ENCODE results near the gene EPM2AIP1.
"Not testable (repeated sequence)": the region's sequence is repeated elsewhere in the genome, so short reads cannot be mapped to it uniquely, and the experiment has no call there.

The EPM2AIP1 gene

DNA sequence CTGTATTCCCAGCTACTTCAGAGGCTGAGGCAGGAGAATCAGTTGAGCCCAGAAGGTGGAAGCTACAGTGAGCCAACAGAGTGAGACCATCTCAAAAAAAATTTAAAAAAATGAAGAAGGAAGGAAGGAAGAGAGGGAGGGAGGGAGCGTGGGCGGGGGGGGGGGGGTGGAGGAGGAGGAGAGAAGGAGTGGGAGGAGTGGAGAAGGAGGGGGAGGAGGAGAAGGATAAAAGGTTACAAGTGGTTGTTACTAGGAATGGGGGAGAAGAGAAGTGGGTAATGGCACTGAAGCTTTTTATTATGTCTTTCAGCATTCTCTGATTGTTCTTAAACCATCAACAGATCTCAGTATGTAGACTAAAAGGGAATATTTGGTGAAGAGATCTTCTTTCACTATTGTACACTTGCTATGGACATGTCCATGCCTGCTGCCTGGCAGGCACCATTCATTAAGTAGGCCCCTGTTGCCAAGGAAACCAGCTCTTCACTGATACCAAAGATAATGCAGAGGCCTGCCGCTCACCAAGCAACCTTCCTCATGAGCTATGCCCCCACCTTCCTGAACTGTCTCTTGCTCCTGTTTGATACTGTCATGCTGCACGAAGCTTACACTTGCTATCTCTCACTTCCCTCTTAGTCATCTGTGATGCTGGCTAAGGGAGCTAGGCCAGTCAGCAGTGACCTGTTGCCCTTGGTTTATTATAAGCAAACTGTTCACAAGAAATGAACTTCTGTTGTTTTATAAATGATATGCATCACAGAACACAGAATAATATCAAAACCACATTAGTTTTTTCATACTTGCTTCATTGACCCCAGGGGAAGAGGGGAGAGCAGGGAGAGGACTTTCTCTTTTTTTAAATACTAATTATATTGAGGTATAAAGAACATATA lies 23.1 kb downstream of the EPM2AIP1 start:
- H3K4me1 ChIP-seq (ENCODE audit: control insufficient read depth, insufficient read depth, low read length): peaks cover 2% of the 10 kb centered on the region; the same call in 1 of the 2 replicates
- H3K4me3 ChIP-seq (ENCODE audit: low read length): no peak overlapping the region
- H3K9me3 ChIP-seq (ENCODE audit: control insufficient read depth, insufficient read depth, low read length): no peaks in the 10 kb centered on the region
- H3K27ac ChIP-seq (ENCODE audit: low read length): no peak overlapping the region
- H3K36me3 ChIP-seq (ENCODE audit: control insufficient read depth, insufficient read depth, low read length): no peaks in the 10 kb centered on the region
- WGBS (ENCODE audit: insufficient coverage, insufficient read length): no CpG with 5 or more reads among the region's 4 CpGs
- DNase-seq (ENCODE audit: low read depth, low spot score): peak; percentile 29
- no peaks in the 10 kb centered on the region for H3K27me3 ChIP-seq (ENCODE audit: control insufficient read depth, insufficient read depth, low read length)

DNA sequence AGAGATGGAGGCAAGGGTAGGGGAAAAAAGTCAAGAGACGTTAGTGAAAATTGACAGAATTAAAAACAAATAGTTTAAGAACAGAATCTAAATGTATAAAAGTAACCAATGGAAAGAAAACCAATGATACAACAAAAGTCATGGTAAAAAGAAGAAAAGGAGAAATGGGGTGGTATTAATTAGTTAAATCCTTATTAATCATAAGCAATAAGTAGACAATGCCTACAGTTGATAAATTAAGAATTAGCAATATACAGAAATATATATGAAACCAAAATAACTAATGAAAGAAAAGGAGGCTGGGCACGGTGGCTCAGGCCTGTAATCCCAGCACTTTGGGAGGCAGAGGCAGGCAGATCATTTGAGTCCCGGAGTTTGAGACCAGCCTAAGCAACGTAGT lies 23.8 kb downstream of the EPM2AIP1 start:
- Histone ChIP-seq H3K4me1 (ENCODE audit: control insufficient read depth, insufficient read depth, low read length) (peaks cover 2% of the 10 kb centered on the region; the same call in 1 of the 2 replicates), H3K36me3 (ENCODE audit: control insufficient read depth, insufficient read depth, low read length) (no peaks in the 10 kb centered on the region), H3K27me3 (ENCODE audit: control insufficient read depth, insufficient read depth, low read length) (no peaks in the 10 kb centered on the region), H3K9me3 (ENCODE audit: control insufficient read depth, insufficient read depth, low read length) (no peaks in the 10 kb centered on the region), H3K27ac (ENCODE audit: low read length) (no peak overlapping the region), H3K4me3 (ENCODE audit: low read length) (no peak overlapping the region)
- no CpG with 5 or more reads among the region's 4 CpGs for WGBS (ENCODE audit: insufficient coverage, insufficient read length)
- no peak for DNase-seq (ENCODE audit: low read depth, low spot score)

DNA sequence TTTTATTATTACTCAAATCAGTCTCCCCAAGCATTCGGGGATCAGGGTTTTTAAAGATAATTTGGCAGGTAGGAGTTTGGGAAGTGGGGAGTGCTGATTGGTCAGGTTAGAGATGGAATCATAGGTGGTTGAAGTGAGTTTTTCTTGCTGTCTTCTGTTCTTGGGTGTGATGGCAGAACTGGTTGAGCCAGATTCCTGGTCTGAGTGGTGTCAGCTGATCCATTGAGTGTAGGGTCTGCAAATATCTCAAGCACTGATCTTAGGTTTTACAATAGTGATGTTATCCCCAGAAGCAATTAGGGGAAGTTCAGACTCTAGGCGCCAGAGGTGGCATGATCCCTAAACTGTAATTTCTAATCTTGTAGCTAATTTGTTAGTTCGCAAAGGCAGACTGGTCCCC lies 27.5 kb downstream of the EPM2AIP1 start:
- Histone ChIP-seq H3K9me3 (ENCODE audit: control insufficient read depth, insufficient read depth, low read length) (no peaks in the 10 kb centered on the region), H3K27ac (ENCODE audit: low read length) (no peak overlapping the region), H3K4me3 (ENCODE audit: low read length) (no peak overlapping the region), H3K4me1 (ENCODE audit: control insufficient read depth, insufficient read depth, low read length) (peaks cover 2% of the 10 kb centered on the region; the same call in 1 of the 2 replicates), H3K27me3 (ENCODE audit: control insufficient read depth, insufficient read depth, low read length) (no peaks in the 10 kb centered on the region), H3K36me3 (ENCODE audit: control insufficient read depth, insufficient read depth, low read length) (no peaks in the 10 kb centered on the region)
- WGBS (ENCODE audit: insufficient coverage, insufficient read length): no CpG with 5 or more reads among the region's 3 CpGs
- no peak for DNase-seq (ENCODE audit: low read depth, low spot score)

DNA sequence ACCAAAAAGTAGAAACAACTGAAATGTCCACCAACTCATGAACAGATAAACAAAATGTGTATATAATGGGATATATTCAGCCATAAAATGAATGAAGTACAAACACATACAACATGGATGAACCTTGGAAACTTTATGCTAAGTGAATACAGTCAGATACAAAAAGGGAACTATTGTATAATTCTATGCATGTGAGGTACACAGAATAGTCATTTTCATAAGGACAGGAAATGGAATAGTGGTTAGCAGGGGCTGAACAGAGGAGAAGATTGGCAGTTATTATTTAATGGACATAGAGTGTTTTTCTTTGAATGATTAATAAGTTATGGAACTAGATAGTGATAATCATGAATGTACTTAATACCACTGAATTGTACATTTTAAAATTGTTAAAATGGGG lies 28.1 kb downstream of the EPM2AIP1 start:
- no peak for DNase-seq (ENCODE audit: low read depth, low spot score)
- Histone ChIP-seq H3K9me3 (ENCODE audit: control insufficient read depth, insufficient read depth, low read length) (no peaks in the 10 kb centered on the region), H3K4me3 (ENCODE audit: low read length) (no peak overlapping the region)

DNA sequence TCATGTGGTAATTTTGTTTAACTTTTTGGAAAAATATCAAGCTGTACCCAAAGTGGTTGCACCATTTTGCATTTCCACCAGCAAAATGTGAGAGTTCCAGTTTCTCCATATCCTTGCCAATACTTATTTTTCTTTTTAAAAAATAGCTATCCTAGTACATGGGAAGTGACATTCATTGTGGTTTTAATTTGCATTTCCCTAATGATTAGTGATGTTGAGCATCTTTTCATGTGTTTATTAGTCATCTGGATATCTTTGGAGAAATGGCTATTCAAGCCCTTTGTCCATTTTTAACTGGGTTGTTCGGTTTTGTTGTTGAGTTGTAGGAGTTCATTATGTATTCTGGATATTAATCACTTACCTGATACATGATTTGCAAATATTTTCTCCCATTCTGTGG lies 28.6 kb downstream of the EPM2AIP1 start:
- Histone ChIP-seq H3K4me3 (ENCODE audit: low read length) (no peak overlapping the region), H3K4me1 (ENCODE audit: control insufficient read depth, insufficient read depth, low read length) (peaks cover 2% of the 10 kb centered on the region; the same call in 1 of the 2 replicates), H3K36me3 (ENCODE audit: control insufficient read depth, insufficient read depth, low read length) (no peaks in the 10 kb centered on the region), H3K27me3 (ENCODE audit: control insufficient read depth, insufficient read depth, low read length) (no peaks in the 10 kb centered on the region), H3K27ac (ENCODE audit: low read length) (no peak overlapping the region), H3K9me3 (ENCODE audit: control insufficient read depth, insufficient read depth, low read length) (no peaks in the 10 kb centered on the region)
- no peak for DNase-seq (ENCODE audit: low read depth, low spot score)
- no CpG with 5 or more reads among the region's 1 CpG for WGBS (ENCODE audit: insufficient coverage, insufficient read length)

More for the DNA sequence above, 28.1 kb downstream of the EPM2AIP1 start:
- Histone ChIP-seq H3K27ac (ENCODE audit: low read length) (no peak overlapping the region), H3K4me1 (ENCODE audit: control insufficient read depth, insufficient read depth, low read length) (peaks cover 2% of the 10 kb centered on the region; the same call in 1 of the 2 replicates), H3K27me3 (ENCODE audit: control insufficient read depth, insufficient read depth, low read length) (no peaks in the 10 kb centered on the region), H3K36me3 (ENCODE audit: control insufficient read depth, insufficient read depth, low read length) (no peaks in the 10 kb centered on the region)

DNA sequence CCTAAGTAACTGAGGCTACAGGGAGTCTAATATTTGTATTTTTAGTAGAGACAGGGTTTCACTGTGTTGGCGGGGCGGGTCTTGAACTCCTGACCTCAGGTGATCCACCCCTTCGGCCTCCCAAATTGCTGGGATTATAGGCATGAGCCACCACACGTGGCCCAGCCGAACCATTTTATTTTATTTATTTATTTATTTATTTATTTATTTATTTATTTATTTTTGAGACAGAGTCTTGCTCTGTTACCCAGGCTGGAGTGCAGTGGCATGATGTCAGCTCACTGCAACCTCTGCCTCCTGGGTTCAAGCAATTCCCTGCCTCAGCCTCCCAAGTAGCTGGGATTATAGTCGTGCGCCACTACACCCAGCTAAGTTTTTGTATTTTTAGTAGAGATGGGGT lies 29.9 kb downstream of the EPM2AIP1 start:
- H3K4me1 ChIP-seq (ENCODE audit: control insufficient read depth, insufficient read depth, low read length); H3K36me3 ChIP-seq (ENCODE audit: control insufficient read depth, insufficient read depth, low read length); H3K27me3 ChIP-seq (ENCODE audit: control insufficient read depth, insufficient read depth, low read length); H3K9me3 ChIP-seq (ENCODE audit: control insufficient read depth, insufficient read depth, low read length); H3K4me3 ChIP-seq (ENCODE audit: low read length); DNase-seq (ENCODE audit: low read depth, low spot score); H3K27ac ChIP-seq (ENCODE audit: low read length): not testable (repeated sequence)
- WGBS (ENCODE audit: insufficient coverage, insufficient read length): no CpG with 5 or more reads among the region's 7 CpGs

DNA sequence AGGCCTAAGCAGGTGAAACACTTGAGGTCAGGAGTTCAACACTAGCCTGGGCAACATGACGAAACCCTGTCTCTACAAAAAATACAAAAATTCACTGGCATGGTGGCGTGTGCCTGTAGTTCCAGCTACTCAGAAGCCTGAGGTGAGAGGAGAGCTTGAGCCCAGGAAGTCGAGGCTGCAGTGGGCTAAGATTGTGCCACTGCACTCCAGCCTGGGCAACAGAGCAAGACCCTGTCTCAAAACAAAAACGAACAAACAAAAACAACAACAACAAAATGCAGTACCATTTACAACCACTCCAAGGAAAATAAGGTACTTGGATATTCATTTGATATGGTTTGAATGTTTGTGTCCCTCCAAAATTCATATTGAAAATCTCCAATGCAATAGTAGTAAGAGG lies 32.4 kb downstream of the EPM2AIP1 start:
- Histone ChIP-seq H3K4me3 (ENCODE audit: low read length) (no peak overlapping the region), H3K36me3 (ENCODE audit: control insufficient read depth, insufficient read depth, low read length) (no peaks in the 10 kb centered on the region), H3K4me1 (ENCODE audit: control insufficient read depth, insufficient read depth, low read length) (peaks cover 2% of the 10 kb centered on the region; the same call in 1 of the 2 replicates), H3K27me3 (ENCODE audit: control insufficient read depth, insufficient read depth, low read length) (no peaks in the 10 kb centered on the region), H3K27ac (ENCODE audit: low read length) (no peak overlapping the region), H3K9me3 (ENCODE audit: control insufficient read depth, insufficient read depth, low read length) (no peaks in the 10 kb centered on the region)
- WGBS (ENCODE audit: insufficient coverage, insufficient read length): no CpG with 5 or more reads among the region's 4 CpGs
- DNase-seq (ENCODE audit: low read depth, low spot score): no peak

DNA sequence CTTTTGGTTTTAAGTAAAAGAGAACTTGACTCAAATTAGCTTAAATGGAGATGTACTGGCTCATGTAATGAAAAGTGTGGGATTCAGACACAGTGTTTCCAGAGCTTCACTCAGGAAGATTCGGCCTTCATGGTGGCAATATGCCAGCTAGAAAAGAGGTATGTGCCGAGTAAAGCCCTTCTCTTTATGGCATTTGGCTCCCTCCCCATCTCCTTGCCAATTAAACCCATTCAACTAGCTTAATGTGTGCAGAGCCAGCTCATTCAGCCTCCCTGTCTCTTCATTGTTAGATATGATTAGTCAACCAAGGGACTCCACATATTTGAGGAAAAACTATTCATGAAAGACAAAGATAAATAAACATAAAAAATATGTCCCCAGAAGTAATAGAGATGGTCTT lies 33.1 kb downstream of the EPM2AIP1 start:
- no peaks in the 10 kb centered on the region for H3K27me3 ChIP-seq (ENCODE audit: control insufficient read depth, insufficient read depth, low read length)
- H3K4me3 ChIP-seq (ENCODE audit: low read length): no peak overlapping the region
- no peaks in the 10 kb centered on the region for H3K9me3 ChIP-seq (ENCODE audit: control insufficient read depth, insufficient read depth, low read length)
- no CpG with 5 or more reads among the region's 2 CpGs for WGBS (ENCODE audit: insufficient coverage, insufficient read length)
- DNase-seq (ENCODE audit: low read depth, low spot score): no peak
- no peaks in the 10 kb centered on the region for H3K4me1 ChIP-seq (ENCODE audit: control insufficient read depth, insufficient read depth, low read length)
- H3K36me3 ChIP-seq (ENCODE audit: control insufficient read depth, insufficient read depth, low read length): no peaks in the 10 kb centered on the region
- no peak overlapping the region for H3K27ac ChIP-seq (ENCODE audit: low read length)

DNA sequence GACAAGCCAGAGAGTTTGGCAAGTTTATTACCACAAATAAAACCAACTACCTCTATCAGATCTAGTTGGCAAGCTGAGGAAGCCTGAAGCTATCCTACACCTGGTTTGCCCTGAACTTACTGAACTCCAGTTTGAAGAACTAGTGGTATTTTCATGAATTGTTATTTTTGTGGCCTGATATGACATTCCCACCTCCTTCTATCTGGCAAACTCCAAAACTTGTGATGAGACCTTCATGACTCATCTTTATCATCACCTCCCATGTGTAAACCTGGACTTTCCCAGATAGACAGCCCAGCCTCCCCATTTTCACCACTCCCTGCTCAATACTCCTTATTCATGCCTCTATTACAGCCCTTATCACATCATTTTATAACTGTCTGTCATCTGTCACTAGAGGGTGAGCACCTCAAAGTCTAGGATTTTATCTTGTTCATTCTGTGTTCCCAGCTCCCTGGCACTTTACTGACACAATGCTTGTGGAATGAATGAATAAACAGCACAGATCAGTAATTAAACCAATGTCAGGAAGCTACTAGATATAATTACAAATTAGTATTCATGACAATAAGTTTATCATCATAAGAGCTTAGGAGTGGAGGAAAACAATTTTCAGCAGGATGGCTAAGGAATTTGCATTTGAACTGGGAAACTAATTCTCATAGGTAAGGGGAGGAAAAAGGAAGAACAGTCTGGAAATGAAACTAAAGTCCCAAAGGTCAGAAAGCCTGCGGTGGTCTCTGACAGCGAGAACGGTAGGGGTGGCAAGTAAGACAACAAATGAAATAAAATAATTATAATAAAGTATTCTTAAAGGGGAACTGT lies 34.9 kb downstream of the EPM2AIP1 start:
- Histone ChIP-seq H3K27me3 (ENCODE audit: control insufficient read depth, insufficient read depth, low read length) (no peaks in the 10 kb centered on the region), H3K27ac (ENCODE audit: low read length) (no peak overlapping the region), H3K4me3 (ENCODE audit: low read length) (no peak overlapping the region), H3K36me3 (ENCODE audit: control insufficient read depth, insufficient read depth, low read length) (no peaks in the 10 kb centered on the region), H3K9me3 (ENCODE audit: control insufficient read depth, insufficient read depth, low read length) (no peaks in the 10 kb centered on the region), H3K4me1 (ENCODE audit: control insufficient read depth, insufficient read depth, low read length) (no peaks in the 10 kb centered on the region)
- WGBS (ENCODE audit: insufficient coverage, insufficient read length): no CpG with 5 or more reads among the region's 3 CpGs
- DNase-seq (ENCODE audit: low read depth, low spot score): no peak

DNA sequence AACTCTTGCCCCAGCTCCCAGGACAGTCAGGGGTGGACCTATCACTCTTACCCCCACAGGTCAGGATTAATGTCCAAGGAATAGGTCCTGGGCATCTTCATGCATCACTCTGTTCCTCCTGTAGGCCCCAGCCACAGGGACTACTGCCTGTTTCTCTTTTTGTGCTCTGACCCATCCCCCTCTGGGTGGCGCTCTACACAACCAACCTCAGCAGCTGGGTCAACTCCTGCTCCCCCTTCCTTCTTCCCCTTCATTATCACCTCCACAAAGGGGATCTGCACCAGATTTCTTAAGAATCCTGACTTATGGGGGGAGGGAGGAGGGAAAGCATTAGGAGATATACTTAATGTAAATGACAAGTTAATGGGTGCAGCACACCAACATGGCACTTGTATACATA lies 35.9 kb downstream of the EPM2AIP1 start:
- Histone ChIP-seq H3K4me1 (ENCODE audit: control insufficient read depth, insufficient read depth, low read length) (no peaks in the 10 kb centered on the region), H3K27me3 (ENCODE audit: control insufficient read depth, insufficient read depth, low read length) (no peaks in the 10 kb centered on the region), H3K27ac (ENCODE audit: low read length) (no peak overlapping the region), H3K9me3 (ENCODE audit: control insufficient read depth, insufficient read depth, low read length) (no peaks in the 10 kb centered on the region), H3K4me3 (ENCODE audit: low read length) (no peak overlapping the region), H3K36me3 (ENCODE audit: control insufficient read depth, insufficient read depth, low read length) (no peaks in the 10 kb centered on the region)
- no peak for DNase-seq (ENCODE audit: low read depth, low spot score)
- no CpG with 5 or more reads among the region's 1 CpG for WGBS (ENCODE audit: insufficient coverage, insufficient read length)

All from iPS DF 6.9 (cell line).